Stomach (tissue), 4 donors: Measurements from ENCODE around the gene TMEM217.

ENCODE experiments used
- EP300 ChIP-seq: sonication (generic); formaldehyde crosslinking; IDR thresholded peaks from one replicate; pipeline ENCODE4 v1.6.1; 2017; ENCODE audit warnings: antibody characterized with exemption
- POLR2A ChIP-seq, 4 donors: fragments of 450-650 bp; IDR thresholded peaks; one replicate each; pipeline ENCODE4 v1.6.1; 2016; ENCODE audit warnings: antibody characterized with exemption in 4 of 4, control low read depth in 2 of 4, mild to moderate bottlenecking in 1 of 4, moderate library complexity in 1 of 4
- POLR2AphosphoS5 ChIP-seq, 3 donors: sonication (generic); formaldehyde crosslinking; IDR thresholded peaks; one replicate each; pipeline ENCODE4 v1.6.1; 2016; ENCODE audit warnings: antibody characterized with exemption in 3 of 3
- TF ChIP-seq, protein P1 (sequence below), 7 experiments: fragments of 450-650 bp in 4 of 7; fragments of 200-600 bp in 3 of 7; sonication (generic) in 3 of 7; IDR thresholded peaks; one replicate each; pipeline ENCODE4 v1.5.1; 2016 to 2019; ENCODE audit warnings: antibody characterized with exemption in 7 of 7, control low read depth in 2 of 7, mild to moderate bottlenecking in 1 of 7

GRCh38 chr6:37204014-37204751, 53.8 kb downstream of the TMEM217 start:
- TF ChIP-seq, protein P1, sequence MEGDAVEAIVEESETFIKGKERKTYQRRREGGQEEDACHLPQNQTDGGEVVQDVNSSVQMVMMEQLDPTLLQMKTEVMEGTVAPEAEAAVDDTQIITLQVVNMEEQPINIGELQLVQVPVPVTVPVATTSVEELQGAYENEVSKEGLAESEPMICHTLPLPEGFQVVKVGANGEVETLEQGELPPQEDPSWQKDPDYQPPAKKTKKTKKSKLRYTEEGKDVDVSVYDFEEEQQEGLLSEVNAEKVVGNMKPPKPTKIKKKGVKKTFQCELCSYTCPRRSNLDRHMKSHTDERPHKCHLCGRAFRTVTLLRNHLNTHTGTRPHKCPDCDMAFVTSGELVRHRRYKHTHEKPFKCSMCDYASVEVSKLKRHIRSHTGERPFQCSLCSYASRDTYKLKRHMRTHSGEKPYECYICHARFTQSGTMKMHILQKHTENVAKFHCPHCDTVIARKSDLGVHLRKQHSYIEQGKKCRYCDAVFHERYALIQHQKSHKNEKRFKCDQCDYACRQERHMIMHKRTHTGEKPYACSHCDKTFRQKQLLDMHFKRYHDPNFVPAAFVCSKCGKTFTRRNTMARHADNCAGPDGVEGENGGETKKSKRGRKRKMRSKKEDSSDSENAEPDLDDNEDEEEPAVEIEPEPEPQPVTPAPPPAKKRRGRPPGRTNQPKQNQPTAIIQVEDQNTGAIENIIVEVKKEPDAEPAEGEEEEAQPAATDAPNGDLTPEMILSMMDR (IDR thresholded peaks at IDR 0.05), result no peak
- TF ChIP-seq POLR2AphosphoS5 (IDR thresholded peaks at IDR 0.05) (no peak), POLR2A (IDR thresholded peaks at IDR 0.05) (peak in 1 of 4 donors; percentile 56), EP300 (no peak)
